ENCODE data around the gene SUPT20H. TPM values are rescaled to one million over a fixed set of nuclear protein-coding genes. Genes with fewer than 3 reads are reported as not detected.

SUPT20H gene
- total RNA-seq, 1 experiment from 2014 or later: 77.5 TPM

DNA sequence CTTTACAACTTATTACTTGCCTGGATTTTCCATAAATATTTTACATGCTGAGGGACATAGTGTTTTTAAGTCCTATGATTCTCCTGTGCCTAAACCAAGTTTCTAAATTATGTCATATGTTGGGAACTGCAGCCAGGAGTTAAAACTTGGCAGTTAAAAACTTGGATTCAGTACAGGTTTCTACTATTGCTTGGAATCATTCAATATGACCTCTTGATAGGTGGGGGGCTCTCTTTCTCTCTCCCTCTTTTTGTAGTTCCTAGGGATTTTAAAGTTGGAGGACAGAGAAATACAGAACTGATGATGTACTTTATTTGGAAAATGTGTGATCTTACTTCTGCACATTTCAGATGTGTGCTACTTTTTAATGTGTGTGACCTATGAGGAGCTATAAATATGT is 41.2 kb upstream of the SUPT20H start:
- BruUV-seq (replicated peaks): no TSS peak
- CTCF ChIA-PET: no interaction called here
- no peaks in the 10 kb centered on the region for H3K4me1 ChIP-seq
- H3K27me3 ChIP-seq (replicated peaks; ENCODE audit: control insufficient read depth, insufficient read depth, low read length): peaks cover 1% of the 10 kb centered on the region
- intact Hi-C loops (cut with micrococcal nuclease; ENCODE audit: unreplicated experiment): loop anchor here (10.0 kb wide), 1 partner anchor 344 kb away; no protein-coding TSS in a partner anchor
- H3K36me3 Mint-ChIP-seq (ENCODE audit: insufficient read depth, unreplicated experiment): no peaks in the 10 kb centered on the region
- no peak overlapping the region for H3K27ac Mint-ChIP-seq (ENCODE audit: unreplicated experiment)
- H3K4me1 Mint-ChIP-seq (ENCODE audit: low read depth, unreplicated experiment): no peaks in the 10 kb centered on the region
- no peak overlapping the region for H3K4me3 Mint-ChIP-seq (ENCODE audit: unreplicated experiment)
- TF ChIP-seq, protein P1, sequence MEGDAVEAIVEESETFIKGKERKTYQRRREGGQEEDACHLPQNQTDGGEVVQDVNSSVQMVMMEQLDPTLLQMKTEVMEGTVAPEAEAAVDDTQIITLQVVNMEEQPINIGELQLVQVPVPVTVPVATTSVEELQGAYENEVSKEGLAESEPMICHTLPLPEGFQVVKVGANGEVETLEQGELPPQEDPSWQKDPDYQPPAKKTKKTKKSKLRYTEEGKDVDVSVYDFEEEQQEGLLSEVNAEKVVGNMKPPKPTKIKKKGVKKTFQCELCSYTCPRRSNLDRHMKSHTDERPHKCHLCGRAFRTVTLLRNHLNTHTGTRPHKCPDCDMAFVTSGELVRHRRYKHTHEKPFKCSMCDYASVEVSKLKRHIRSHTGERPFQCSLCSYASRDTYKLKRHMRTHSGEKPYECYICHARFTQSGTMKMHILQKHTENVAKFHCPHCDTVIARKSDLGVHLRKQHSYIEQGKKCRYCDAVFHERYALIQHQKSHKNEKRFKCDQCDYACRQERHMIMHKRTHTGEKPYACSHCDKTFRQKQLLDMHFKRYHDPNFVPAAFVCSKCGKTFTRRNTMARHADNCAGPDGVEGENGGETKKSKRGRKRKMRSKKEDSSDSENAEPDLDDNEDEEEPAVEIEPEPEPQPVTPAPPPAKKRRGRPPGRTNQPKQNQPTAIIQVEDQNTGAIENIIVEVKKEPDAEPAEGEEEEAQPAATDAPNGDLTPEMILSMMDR (IDR thresholded peaks at IDR 0.05; ENCODE audit: insufficient read depth in 1 of 2, low read depth in 1 of 2, low read length in 1 of 2, severe bottlenecking in 1 of 2, unreplicated experiment in 1 of 2): no peak
- DNase-seq: no peak
- peaks cover 18% of the 10 kb centered on the region for H3K27me3 Mint-ChIP-seq (ENCODE audit: insufficient read depth, unreplicated experiment)
- no peaks in the 10 kb centered on the region for H3K36me3 ChIP-seq (ENCODE audit: control insufficient read depth, insufficient read depth, low read length)
- POLR2A ChIA-PET: no interaction called here
- H3K9me3 Mint-ChIP-seq (ENCODE audit: unreplicated experiment): no peaks in the 10 kb centered on the region
- no peak overlapping the region for H3K4me3 ChIP-seq (ENCODE audit: low read depth, low read length)
- no peaks in the 10 kb centered on the region for H3K9me3 ChIP-seq

- TF ChIP-seq, protein P1 (IDR thresholded peaks at IDR 0.05; ENCODE audit: insufficient read depth in 1 of 2, low read depth in 1 of 2, low read length in 1 of 2, severe bottlenecking in 1 of 2, unreplicated experiment in 1 of 2): no peak
- ChIA-PET CTCF (no interaction called here), POLR2A (no interaction called here)
- no peaks in the 10 kb centered on the region for H3K9me3 ChIP-seq
- no peak overlapping the region for H3K4me3 Mint-ChIP-seq (ENCODE audit: unreplicated experiment)
- H3K27me3 Mint-ChIP-seq (ENCODE audit: insufficient read depth, unreplicated experiment): peaks cover 22% of the 10 kb centered on the region
- H3K36me3 ChIP-seq (ENCODE audit: control insufficient read depth, insufficient read depth, low read length): no peaks in the 10 kb centered on the region
- DNase-seq: no peak
- no peak overlapping the region for H3K27ac Mint-ChIP-seq (ENCODE audit: unreplicated experiment)
- no peak overlapping the region for H3K4me3 ChIP-seq (ENCODE audit: low read depth, low read length)
- no peaks in the 10 kb centered on the region for H3K36me3 Mint-ChIP-seq (ENCODE audit: insufficient read depth, unreplicated experiment)
- no peaks in the 10 kb centered on the region for H3K4me1 Mint-ChIP-seq (ENCODE audit: low read depth, unreplicated experiment)
- intact Hi-C loops (cut with micrococcal nuclease; ENCODE audit: unreplicated experiment): no loop called here
- H3K4me1 ChIP-seq: no peaks in the 10 kb centered on the region
- no TSS peak for BruUV-seq (replicated peaks)
- H3K27me3 ChIP-seq (replicated peaks; ENCODE audit: control insufficient read depth, insufficient read depth, low read length): peaks cover 1% of the 10 kb centered on the region
- H3K9me3 Mint-ChIP-seq (ENCODE audit: unreplicated experiment): no peaks in the 10 kb centered on the region
Observed at GRCh38 chr13:37097076-37097475, 37.6 kb upstream of the SUPT20H start.

DNA sequence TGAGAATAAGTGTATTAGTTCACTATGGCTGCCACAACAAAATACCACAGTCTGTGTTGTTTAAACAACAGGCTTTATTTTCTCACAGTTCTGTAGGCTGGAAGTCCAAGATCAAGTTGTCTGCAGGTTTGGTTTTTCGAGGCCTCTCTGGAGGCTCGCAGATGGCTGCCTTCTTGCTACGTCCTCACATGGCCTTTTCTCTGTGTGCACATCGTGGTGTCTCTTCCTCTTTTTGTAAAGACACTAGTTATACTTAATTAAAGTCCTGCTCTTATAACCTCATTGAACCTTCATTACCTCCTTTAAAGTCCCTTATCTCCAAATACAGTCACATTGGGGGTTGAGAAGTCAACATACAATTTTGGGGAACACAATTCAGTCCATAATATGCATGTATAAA is 35.4 kb upstream of the SUPT20H start:
- ChIA-PET POLR2A (no interaction called here), CTCF (no interaction called here)
- peaks cover 19% of the 10 kb centered on the region for H3K27me3 Mint-ChIP-seq (ENCODE audit: insufficient read depth, unreplicated experiment)

More for the DNA sequence above, 35.4 kb upstream of the SUPT20H start:
- Mint-ChIP-seq H3K4me1 (ENCODE audit: low read depth, unreplicated experiment) (no peaks in the 10 kb centered on the region), H3K27ac (ENCODE audit: unreplicated experiment) (no peak overlapping the region), H3K4me3 (ENCODE audit: unreplicated experiment) (no peak overlapping the region), H3K36me3 (ENCODE audit: insufficient read depth, unreplicated experiment) (no peaks in the 10 kb centered on the region), H3K9me3 (ENCODE audit: unreplicated experiment) (no peaks in the 10 kb centered on the region)
- TF ChIP-seq, protein P1 (IDR thresholded peaks at IDR 0.05; ENCODE audit: insufficient read depth in 1 of 2, low read depth in 1 of 2, low read length in 1 of 2, severe bottlenecking in 1 of 2, unreplicated experiment in 1 of 2): no peak
- DNase-seq: no peak
- no TSS peak for BruUV-seq (replicated peaks)
- Histone ChIP-seq H3K36me3 (ENCODE audit: control insufficient read depth, insufficient read depth, low read length) (no peaks in the 10 kb centered on the region), H3K27me3 (replicated peaks; ENCODE audit: control insufficient read depth, insufficient read depth, low read length) (peaks cover 1% of the 10 kb centered on the region), H3K4me3 (ENCODE audit: low read depth, low read length) (no peak overlapping the region), H3K4me1 (no peaks in the 10 kb centered on the region), H3K9me3 (no peaks in the 10 kb centered on the region)
- intact Hi-C loops (cut with micrococcal nuclease; ENCODE audit: unreplicated experiment): no loop called here

Data from Caco-2 (cell line).